Heart left ventricle (tissue), 16 donors: ENCODE results near the gene RAI1. TPM values are rescaled to one million over a fixed set of nuclear protein-coding genes. Genes with fewer than 3 reads are reported as not detected.

Experiments used
- ATAC-seq, 4 donors: fragments of 200-7000 bp; cut with Tn5 transposase; one replicate each; pipeline ENCODE4 v1.9.1; 2020 to 2022; ENCODE audit warnings: moderate library complexity in 4 of 4, mild to moderate bottlenecking in 3 of 4, moderate number of reproducible peaks in 1 of 4
- DNase-seq, 5 donors: peaks; one replicate each; pipeline ENCODE4 v3.0.0-alpha.2; 2020
- H3K27ac ChIP-seq, 12 donors: fragments of 200-600 bp; sonication (generic) in 4 of 12; one replicate each; pipeline versions ENCODE4 v1.5.0 to v1.8.0; 2016 to 2022; ENCODE audit warnings: mild to moderate bottlenecking in 2 of 12
- H3K27me3 ChIP-seq, 9 donors: fragments of 200-600 bp; sonication (generic) in 2 of 9; one replicate each; pipeline versions ENCODE4 v1.5.1 to v1.8.0; 2016 to 2022; ENCODE audit warnings: mild to moderate bottlenecking in 3 of 9
- H3K36me3 ChIP-seq, 9 donors: fragments of 200-600 bp; sonication (generic) in 2 of 9; one replicate each; pipeline versions ENCODE4 v1.5.0 to v1.8.0; 2018 to 2022; ENCODE audit warnings: mild to moderate bottlenecking in 2 of 9
- H3K4me1 ChIP-seq, 12 donors: fragments of 200-600 bp; sonication (generic) in 4 of 12; one replicate each; pipeline versions ENCODE4 v1.5.0 to v1.8.0; 2016 to 2022; ENCODE audit warnings: mild to moderate bottlenecking in 3 of 12
- H3K4me3 ChIP-seq, 12 donors: fragments of 200-600 bp; sonication (generic) in 4 of 12; one replicate each; pipeline versions ENCODE4 v1.5.0 to v1.8.0; 2017 to 2022; ENCODE audit warnings: mild to moderate bottlenecking in 9 of 12, moderate library complexity in 4 of 12
- H3K9me3 ChIP-seq, 12 donors: fragments of 200-600 bp; sonication (generic) in 4 of 12; one replicate each; pipeline versions ENCODE4 v1.5.0 to v1.8.0; 2016 to 2022; ENCODE audit warnings: mild to moderate bottlenecking in 1 of 12
- POLR2A ChIP-seq, 2 donors: fragments of 450-650 bp; IDR thresholded peaks; one replicate each; pipeline ENCODE4 v1.6.1; 2017; ENCODE audit warnings: antibody characterized with exemption in 2 of 2, mild to moderate bottlenecking in 2 of 2, moderate library complexity in 2 of 2
- WGBS, 4 donors: extraction: QIAGEN DNeasy Blood & Tissue Kit in 2 of 4; methylation state at CpG; one replicate each; pipeline versions ENCODE4 v1.1.5 to v1.1.7; 2013 to 2018; 5-methylcytosine and 5-hydroxymethylcytosine counted together
- intact Hi-C, 10 donors: fragments of 100-400 bp; cut with DNase I; formaldehyde crosslinking; loops; one replicate each; pipeline versions ENCODE4 v1.11.1 to v1.14.2; 2022
- polyA plus RNA-seq, 2 donors: library from polyadenylated mRNA; stranded (reverse); fragments of 200-250 nt; gene quantifications; one replicate each; pipeline ENCODE4 v1.2.3, GENCODE V29; 2013
- total RNA-seq, 9 donors: library from RNA; depleted of rRNA in 2 of 9; stranded (reverse); fragments of >200 nt in 2 of 9; fragmentation: NEBNext Ultra II Directional in 3 of 9; extraction: Animal tissue kit (Norgen Biotek cat#: 25700) in 3 of 9; gene quantifications; one replicate each; pipeline versions ENCODE4 v1.1.0 to v1.2.4, GENCODE V29; 2016 to 2023
- TF ChIP-seq, protein P1 (sequence below), 12 donors: fragments of 200-600 bp; sonication (generic) in 4 of 12; IDR thresholded peaks; one replicate each; pipeline versions ENCODE4 v1.5.0 to v1.8.0; 2018 to 2022; ENCODE audit warnings: antibody characterized with exemption in 12 of 12, mild to moderate bottlenecking in 5 of 12
- donor health status: ischemic (EF 13 %, LVEDD 7.1; RV severe dilation, severe dysfunction).
- donor health status: healthy with polysubstance abuse.
- donor health status: DM: no; HTN: yes; CAD: no.
- donor health status: DM: no; HTN: no; CAD: no.
- donor health status: ischemic (EF 25% LVEDD 6.9; RV normal size, moderate dysfunction).
- donor health status: ischemic (EF 25% LVEDD 5.7; RV mildly dilated, moderate dysfunction).
- donor health status: healthy.
- donor health status: DM: yes; HTN: yes; CAD: no.
- donor health status: ischemic (EF 35%, LVEDD 5.7; RV mildly dilated, moderate dysfunction).
- donor health status: nonischemic (EF 11% LVEDD 7.7; RV severe dilation, severe dysfunction).
- donor health status: DM: yes; HTN: yes; CAD: no.
- donor health status: PGD.
- donor health status: ischemic (EF 29% LVEDD 5.4; RV normal size, mild dysfunction).
- donor health status: nonischemic (EF 23%, LVEDD 6.1; RV moderate dilation, normal function).

RAI1 gene
- total and polyA plus RNA-seq, 11 donors, result 15.1 to 37.2 (median 20.8) TPM

DNA sequence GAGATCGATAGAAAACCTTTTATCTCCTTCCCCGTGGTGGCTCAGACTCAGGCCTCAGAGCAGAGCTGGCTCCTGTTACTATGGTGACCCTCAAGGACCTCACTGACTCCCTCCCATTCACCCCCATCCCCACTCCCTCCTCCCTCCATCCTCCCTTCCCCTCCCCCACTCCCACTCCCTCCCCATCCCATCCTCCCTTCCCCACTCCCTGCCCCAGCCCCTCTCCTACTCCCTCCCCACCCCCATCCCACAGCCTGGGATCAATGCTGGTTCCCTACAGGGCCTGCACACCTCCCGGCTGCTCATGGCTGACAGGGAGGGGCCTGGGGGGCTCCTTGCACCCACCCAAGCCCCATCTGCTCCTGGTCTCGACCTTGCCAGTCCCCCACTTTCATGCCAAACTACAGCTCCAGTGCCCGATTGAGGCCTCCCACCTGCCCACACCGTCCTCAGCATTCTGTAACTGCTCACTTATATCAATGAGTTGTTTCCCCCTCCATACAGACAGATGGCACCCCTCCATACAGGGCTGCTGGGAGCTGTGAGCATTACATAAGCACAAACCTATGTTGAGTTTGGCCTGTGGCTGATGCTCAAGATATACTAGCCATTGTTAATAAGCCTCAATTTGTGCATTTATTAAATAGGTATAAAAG lies 11.6 kb upstream of the RAI1 start:
- WGBS, 4 donors, result 61 to 74% (median 71%) methylated on average over 6 of the region's 6 CpGs
- TF ChIP-seq POLR2A (IDR thresholded peaks at IDR 0.05), result no peak
- TF ChIP-seq, protein P1, sequence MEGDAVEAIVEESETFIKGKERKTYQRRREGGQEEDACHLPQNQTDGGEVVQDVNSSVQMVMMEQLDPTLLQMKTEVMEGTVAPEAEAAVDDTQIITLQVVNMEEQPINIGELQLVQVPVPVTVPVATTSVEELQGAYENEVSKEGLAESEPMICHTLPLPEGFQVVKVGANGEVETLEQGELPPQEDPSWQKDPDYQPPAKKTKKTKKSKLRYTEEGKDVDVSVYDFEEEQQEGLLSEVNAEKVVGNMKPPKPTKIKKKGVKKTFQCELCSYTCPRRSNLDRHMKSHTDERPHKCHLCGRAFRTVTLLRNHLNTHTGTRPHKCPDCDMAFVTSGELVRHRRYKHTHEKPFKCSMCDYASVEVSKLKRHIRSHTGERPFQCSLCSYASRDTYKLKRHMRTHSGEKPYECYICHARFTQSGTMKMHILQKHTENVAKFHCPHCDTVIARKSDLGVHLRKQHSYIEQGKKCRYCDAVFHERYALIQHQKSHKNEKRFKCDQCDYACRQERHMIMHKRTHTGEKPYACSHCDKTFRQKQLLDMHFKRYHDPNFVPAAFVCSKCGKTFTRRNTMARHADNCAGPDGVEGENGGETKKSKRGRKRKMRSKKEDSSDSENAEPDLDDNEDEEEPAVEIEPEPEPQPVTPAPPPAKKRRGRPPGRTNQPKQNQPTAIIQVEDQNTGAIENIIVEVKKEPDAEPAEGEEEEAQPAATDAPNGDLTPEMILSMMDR (IDR thresholded peaks at IDR 0.05), result no peak
- H3K4me1 ChIP-seq, result peaks cover 0 to 28% (median 12%) of the 10 kb centered on the region in 12 donors
- H3K27me3 ChIP-seq, result no peaks in the 10 kb centered on the region
- intact Hi-C loops, result loop anchor here in 2 of 10 donors (10.0 kb wide), 1 partner anchor 255 kb away; no protein-coding TSS in a partner anchor
- ATAC-seq (no peak), DNase-seq (no peak)
- no peaks in the 10 kb centered on the region for H3K9me3 ChIP-seq
- H3K27ac ChIP-seq, result no peak overlapping the region
- no peak overlapping the region for H3K4me3 ChIP-seq
- H3K36me3 ChIP-seq, result no peaks in the 10 kb centered on the region

DNA sequence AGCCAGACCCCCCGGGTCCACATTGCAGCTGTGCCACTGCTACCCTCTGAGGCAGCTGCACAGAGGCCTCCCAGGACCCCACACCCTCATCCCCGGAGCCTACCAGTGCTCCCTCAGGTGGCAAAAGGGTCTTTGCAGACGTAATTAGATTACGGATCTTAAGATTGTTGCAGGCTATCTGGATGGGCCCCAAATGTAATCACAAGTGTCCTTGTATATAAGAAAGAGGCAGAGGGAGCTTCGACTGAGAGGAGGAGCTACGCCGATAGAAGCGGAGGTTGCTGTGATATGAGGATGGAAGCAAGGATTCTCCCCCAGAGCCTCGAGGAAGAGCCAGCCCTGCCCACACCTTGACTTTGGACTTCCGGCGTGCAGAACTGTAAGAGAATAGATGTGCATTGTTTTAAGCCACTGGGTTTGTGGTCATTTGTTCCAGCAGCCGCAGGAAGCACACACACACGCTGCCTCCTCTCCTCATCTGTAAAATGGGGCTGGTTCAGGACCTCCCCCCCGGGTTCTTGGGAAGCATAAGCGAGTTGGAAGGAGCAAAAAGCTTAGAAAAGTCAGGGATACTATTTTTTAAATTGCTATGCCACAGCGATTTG lies 10.5 kb upstream of the RAI1 start:
- peaks cover 0 to 28% (median 12%) of the 10 kb centered on the region in 12 donors for H3K4me1 ChIP-seq
- intact Hi-C loops, result loop anchor here in 2 of 10 donors (10.0 kb wide), 1 partner anchor 254 kb away; no protein-coding TSS in a partner anchor
- H3K27me3 ChIP-seq, result no peaks in the 10 kb centered on the region
- no peaks in the 10 kb centered on the region for H3K36me3 ChIP-seq
- WGBS, 4 donors, result 63 to 72% (median 66%) methylated on average over 16 of the region's 16 CpGs
- ATAC-seq (no peak), DNase-seq (no peak)
- peak overlapping the region in 2 of 12 donors; percentile 5 to 53 for H3K27ac ChIP-seq
- no peak overlapping the region for H3K4me3 ChIP-seq
- TF ChIP-seq, protein P1 (IDR thresholded peaks at IDR 0.05), result no peak
- TF ChIP-seq POLR2A (IDR thresholded peaks at IDR 0.05), result no peak
- H3K9me3 ChIP-seq, result no peaks in the 10 kb centered on the region

DNA sequence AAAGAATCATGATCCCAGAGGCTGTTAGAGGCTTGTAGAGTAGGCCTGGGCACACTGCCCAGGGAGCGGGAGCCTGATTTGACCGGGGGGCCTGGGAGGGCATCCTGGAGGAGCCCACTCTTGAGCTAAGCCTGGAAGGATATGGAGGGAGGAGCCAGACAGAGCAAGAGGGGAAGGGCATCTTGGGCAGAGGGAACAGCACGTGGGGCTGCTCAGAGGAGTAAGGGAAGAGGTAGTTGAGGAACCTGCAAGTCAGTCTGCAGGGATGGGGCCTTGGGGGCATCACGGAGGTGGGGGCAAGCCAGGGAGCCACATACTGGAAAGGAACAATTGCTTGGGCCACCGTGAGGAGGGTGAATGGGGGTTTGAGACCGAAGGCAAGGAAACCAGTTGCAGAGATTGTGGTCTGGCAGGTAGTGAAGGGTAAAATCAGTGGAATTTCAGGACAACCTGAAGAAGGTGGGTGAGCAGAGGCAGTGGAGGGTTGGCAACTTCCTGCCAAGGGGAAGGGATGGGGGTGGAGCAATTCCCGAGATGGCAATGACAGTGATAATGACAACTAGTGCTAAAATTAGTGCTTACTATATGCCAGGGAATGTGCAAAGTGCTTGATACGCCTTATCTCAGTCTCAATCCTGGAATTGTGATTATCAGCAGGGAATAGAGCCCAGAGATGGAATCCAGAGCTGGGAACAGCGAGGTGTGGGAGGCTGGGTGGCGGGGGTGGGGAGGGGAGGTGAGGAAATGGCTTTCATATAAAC lies 9.7 kb upstream of the RAI1 start:
- H3K36me3 ChIP-seq, result no peaks in the 10 kb centered on the region
- H3K4me3 ChIP-seq, result no peak overlapping the region
- peaks cover 0 to 28% (median 12%) of the 10 kb centered on the region in 12 donors for H3K4me1 ChIP-seq
- TF ChIP-seq, protein P1 (IDR thresholded peaks at IDR 0.05), result no peak
- TF ChIP-seq POLR2A (IDR thresholded peaks at IDR 0.05), result no peak
- ATAC-seq, result peak; percentile 64 to 81 (median 77)
- no peak for DNase-seq
- intact Hi-C loops, result loop anchor here in 2 of 10 donors (10.0 kb wide), 1 partner anchor 253 kb away; no protein-coding TSS in a partner anchor
- 39 to 48% (median 44%) methylated on average over 10 of the region's 10 CpGs for WGBS, 4 donors
- no peaks in the 10 kb centered on the region for H3K27me3 ChIP-seq
- no peaks in the 10 kb centered on the region for H3K9me3 ChIP-seq
- peak overlapping the region in 11 of 12 donors; percentile 5 to 74 (median 36) for H3K27ac ChIP-seq
